Mucosa of rectum (tissue), 2 donors: ENCODE data around the gene NR6A1.

Source experiments
- H3K27ac ChIP-seq, 2 donors: one replicate each; pipeline ENCODE4 v1.7.0; 2013; ENCODE audit warnings: inconsistent platforms in 2 of 2, low read depth in 2 of 2, low read length in 2 of 2
- H3K27me3 ChIP-seq, 2 donors: one replicate each; pipeline ENCODE4 v1.7.0; 2013; ENCODE audit warnings: low read length in 2 of 2; ENCODE audit not compliant: control insufficient read depth in 2 of 2, insufficient read depth in 2 of 2
- H3K36me3 ChIP-seq, 2 donors: one replicate each; pipeline ENCODE4 v1.7.0; 2013; ENCODE audit warnings: low read length in 2 of 2; ENCODE audit not compliant: control insufficient read depth in 2 of 2, insufficient read depth in 2 of 2
- H3K4me1 ChIP-seq, 2 donors: one replicate each; pipeline ENCODE4 v1.7.0; 2013; ENCODE audit warnings: low read length in 2 of 2, mild to moderate bottlenecking in 1 of 2; ENCODE audit not compliant: control insufficient read depth in 2 of 2, insufficient read depth in 2 of 2
- H3K4me3 ChIP-seq, 2 donors: one replicate each; pipeline ENCODE4 v1.7.0; 2013; ENCODE audit warnings: low read length in 2 of 2
- H3K9ac ChIP-seq, 2 donors: one replicate each; pipeline ENCODE4 v1.7.0; 2013; ENCODE audit warnings: low read length in 2 of 2, low read depth in 1 of 2, mild to moderate bottlenecking in 1 of 2
- H3K9me3 ChIP-seq, 2 donors: one replicate each; pipeline ENCODE4 v1.7.0; 2013; ENCODE audit warnings: low read length in 2 of 2; ENCODE audit not compliant: control insufficient read depth in 2 of 2
- donor health status: healthy.
- donor health status: Normal muscosa, but diverticular disease.

The NR6A1 gene

DNA sequence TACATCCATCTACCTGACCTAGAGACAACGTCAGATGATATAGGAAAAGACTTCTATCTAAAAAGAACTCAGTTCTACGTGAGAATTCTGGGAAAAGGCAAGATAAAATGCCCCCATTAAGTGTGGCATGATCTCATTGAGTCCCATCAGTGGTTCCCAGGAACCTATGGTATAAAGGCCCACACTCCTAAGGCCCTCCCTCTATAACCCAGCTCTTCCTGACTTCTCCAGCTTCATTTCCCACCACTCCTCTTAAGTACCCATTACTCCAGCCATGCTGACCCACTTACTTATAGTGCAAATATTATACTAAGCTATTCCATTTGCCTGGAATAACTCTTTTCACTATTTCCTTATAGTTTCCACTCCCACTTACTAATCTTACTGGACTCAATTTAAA, 168.5 kb downstream of the NR6A1 start:
- H3K27ac ChIP-seq = no peak overlapping the region

DNA sequence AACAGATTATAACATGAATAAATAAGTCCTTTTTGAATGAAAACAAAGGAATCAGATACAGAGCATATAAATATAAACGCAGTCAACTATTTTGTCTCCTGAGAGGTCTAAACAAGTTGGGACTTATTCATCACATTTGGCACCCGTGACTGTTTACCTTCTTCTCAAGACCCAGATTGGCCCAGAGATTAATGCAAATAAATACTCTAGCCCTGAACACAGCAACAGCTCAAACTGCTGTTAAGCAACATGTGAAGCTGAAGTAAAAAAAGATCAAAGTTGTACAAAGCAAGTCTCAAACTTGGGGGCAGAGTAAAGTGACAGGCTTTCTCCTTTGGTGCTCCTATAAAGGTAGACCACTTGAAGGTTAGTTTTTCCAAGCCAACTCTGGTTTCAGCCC, 168.9 kb downstream of the NR6A1 start:
- no peak overlapping the region for H3K27ac ChIP-seq

More for the DNA sequence above, 168.5 kb downstream of the NR6A1 start:
- no peaks in the 10 kb centered on the region for H3K27me3 ChIP-seq
- H3K4me1 ChIP-seq = no peaks in the 10 kb centered on the region
- H3K36me3 ChIP-seq = no peaks in the 10 kb centered on the region
- H3K9me3 ChIP-seq = no peaks in the 10 kb centered on the region
- H3K9ac ChIP-seq = no peak overlapping the region
- H3K4me3 ChIP-seq = no peak overlapping the region

DNA sequence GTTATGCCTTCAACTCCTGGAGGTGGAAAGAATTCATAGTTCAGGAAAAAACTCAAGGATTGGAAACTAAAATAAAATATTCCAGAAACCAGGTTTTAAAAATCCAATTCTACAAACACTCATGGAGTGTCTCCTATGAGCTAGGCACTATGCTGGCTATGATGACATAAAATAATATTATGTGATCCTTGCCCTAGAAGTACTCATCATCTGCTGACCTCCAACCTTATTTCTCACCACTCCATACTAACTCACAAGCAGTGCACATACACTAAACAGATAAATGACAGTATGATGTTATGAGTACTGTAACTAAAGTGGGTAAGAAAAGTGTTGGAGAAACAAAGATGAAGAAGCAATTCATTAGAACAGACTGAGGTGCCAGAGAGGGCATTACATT, 170.7 kb downstream of the NR6A1 start:
- H3K4me3 ChIP-seq = no peak overlapping the region
- no peaks in the 10 kb centered on the region for H3K4me1 ChIP-seq
- H3K27me3 ChIP-seq = no peaks in the 10 kb centered on the region
- H3K9ac ChIP-seq = no peak overlapping the region
- no peaks in the 10 kb centered on the region for H3K9me3 ChIP-seq
- H3K36me3 ChIP-seq = no peaks in the 10 kb centered on the region
- no peak overlapping the region for H3K27ac ChIP-seq

More for the DNA sequence above, 168.9 kb downstream of the NR6A1 start:
- Histone ChIP-seq H3K9me3 (no peaks in the 10 kb centered on the region), H3K36me3 (no peaks in the 10 kb centered on the region), H3K27me3 (no peaks in the 10 kb centered on the region), H3K9ac (no peak overlapping the region), H3K4me3 (no peak overlapping the region), H3K4me1 (no peaks in the 10 kb centered on the region)

DNA sequence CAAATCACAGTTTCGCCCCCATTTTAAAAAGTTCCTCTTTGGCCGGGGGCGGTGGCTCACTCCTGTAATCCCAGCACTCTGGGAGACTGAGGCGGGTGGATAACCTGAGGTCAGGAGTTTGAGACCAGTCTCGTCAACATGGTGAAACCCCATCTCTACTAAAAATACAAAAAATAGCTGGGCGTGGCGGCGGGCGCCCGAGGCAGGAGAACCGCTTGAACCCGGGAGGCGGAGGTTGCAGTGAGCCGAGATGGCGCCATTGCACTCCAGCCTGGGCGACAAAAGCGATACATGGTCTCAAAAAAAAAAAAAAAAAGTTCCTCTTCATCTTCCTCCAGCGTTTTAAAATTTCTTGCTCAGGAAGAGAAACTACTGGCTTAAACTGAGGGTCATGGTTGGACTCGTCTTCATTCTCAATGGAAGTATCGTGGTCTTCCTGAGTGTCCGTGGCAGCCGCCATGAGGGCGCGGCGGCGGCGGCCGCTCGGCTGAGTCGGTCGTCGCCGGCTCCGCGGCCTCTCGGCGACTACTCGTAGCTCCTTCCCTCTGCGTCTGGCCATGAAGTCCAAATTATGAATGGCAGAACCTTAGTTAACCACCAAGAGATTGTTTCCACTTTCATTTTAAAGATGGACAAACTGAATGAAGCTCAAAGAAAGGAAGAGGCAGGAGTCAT, 171.9 kb downstream of the NR6A1 start:
- Histone ChIP-seq H3K27ac (no peak overlapping the region), H3K27me3 (no peaks in the 10 kb centered on the region), H3K36me3 (no peaks in the 10 kb centered on the region), H3K4me3 (no peak overlapping the region), H3K9ac (no peak overlapping the region), H3K4me1 (no peaks in the 10 kb centered on the region), H3K9me3 (no peaks in the 10 kb centered on the region)

- no peaks in the 10 kb centered on the region for H3K36me3 ChIP-seq
- no peaks in the 10 kb centered on the region for H3K27me3 ChIP-seq
- H3K4me3 ChIP-seq = no peak overlapping the region
- H3K4me1 ChIP-seq = no peaks in the 10 kb centered on the region
- H3K9me3 ChIP-seq = no peaks in the 10 kb centered on the region
- no peak overlapping the region for H3K9ac ChIP-seq
- no peak overlapping the region for H3K27ac ChIP-seq
Measured at GRCh38 chr9:124598048-124598447, 173.1 kb downstream of the NR6A1 start.

- Histone ChIP-seq H3K4me3 (no peak overlapping the region), H3K9ac (no peak overlapping the region), H3K27me3 (no peaks in the 10 kb centered on the region), H3K27ac (no peak overlapping the region), H3K36me3 (no peaks in the 10 kb centered on the region), H3K9me3 (no peaks in the 10 kb centered on the region), H3K4me1 (no peaks in the 10 kb centered on the region)
Measured at GRCh38 chr9:124596172-124596839, 174.8 kb downstream of the NR6A1 start.

- H3K9me3 ChIP-seq = no peaks in the 10 kb centered on the region
- no peaks in the 10 kb centered on the region for H3K36me3 ChIP-seq
- H3K27ac ChIP-seq = no peak overlapping the region
- no peak overlapping the region for H3K9ac ChIP-seq
- no peaks in the 10 kb centered on the region for H3K4me1 ChIP-seq
- H3K27me3 ChIP-seq = no peaks in the 10 kb centered on the region
- H3K4me3 ChIP-seq = no peak overlapping the region
Measured at GRCh38 chr9:124595743-124596142, 175.4 kb downstream of the NR6A1 start.

- H3K36me3 ChIP-seq = no peaks in the 10 kb centered on the region
- H3K4me3 ChIP-seq = no peak overlapping the region
- H3K27me3 ChIP-seq = no peaks in the 10 kb centered on the region
- H3K4me1 ChIP-seq = no peaks in the 10 kb centered on the region
- H3K9me3 ChIP-seq = no peaks in the 10 kb centered on the region
- H3K9ac ChIP-seq = no peak overlapping the region
- H3K27ac ChIP-seq = no peak overlapping the region
Measured at GRCh38 chr9:124594673-124595072, 176.4 kb downstream of the NR6A1 start.

GRCh38 chr9:124594225-124594624, 176.9 kb downstream of the NR6A1 start:
- no peak overlapping the region for H3K4me3 ChIP-seq
- H3K9ac ChIP-seq = no peak overlapping the region
- H3K27me3 ChIP-seq = no peaks in the 10 kb centered on the region
- H3K36me3 ChIP-seq = no peaks in the 10 kb centered on the region
- H3K27ac ChIP-seq = no peak overlapping the region
- no peaks in the 10 kb centered on the region for H3K4me1 ChIP-seq
- H3K9me3 ChIP-seq = no peaks in the 10 kb centered on the region

DNA sequence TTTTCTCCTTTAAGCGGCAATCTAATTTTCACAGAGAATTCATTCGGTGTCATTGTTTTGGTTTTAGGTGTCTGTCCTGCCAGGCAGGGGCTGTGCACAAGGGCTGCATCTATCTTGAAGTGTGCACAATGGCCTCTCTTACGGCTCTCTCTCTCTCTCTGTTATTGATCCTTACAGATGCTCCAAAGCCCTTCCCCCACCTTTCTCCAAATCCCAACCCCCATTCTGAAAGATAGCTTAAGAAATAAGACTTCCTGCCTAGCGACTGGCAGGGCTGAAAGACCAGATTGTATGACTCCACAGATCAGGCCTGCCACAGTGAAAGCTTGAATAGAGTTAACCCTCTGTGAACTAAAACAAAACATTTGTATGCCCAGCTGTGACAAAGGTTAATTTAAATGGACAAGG, 177.5 kb downstream of the NR6A1 start:
- H3K27me3 ChIP-seq = no peaks in the 10 kb centered on the region
- H3K9ac ChIP-seq = no peak overlapping the region
- no peak overlapping the region for H3K4me3 ChIP-seq
- H3K4me1 ChIP-seq = no peaks in the 10 kb centered on the region
- H3K36me3 ChIP-seq = no peaks in the 10 kb centered on the region
- no peak overlapping the region for H3K27ac ChIP-seq
- no peaks in the 10 kb centered on the region for H3K9me3 ChIP-seq
